ENCODE results near the gene NFATC4. TPM values are rescaled to one million over a fixed set of nuclear protein-coding genes. Genes with fewer than 3 reads are reported as not detected.
A peak's percentile ranks its signal among the peaks of the same experiment; 100 is the strongest.

Gene NFATC4
- total RNA-seq, 2 experiments from 2014 or later, result 0.54 to 1.1 TPM

- H3K9me3 Mint-ChIP-seq, result no peaks in the 10 kb centered on the region
- H3K27ac Mint-ChIP-seq, result no peak overlapping the region
- peaks cover 4% of the 10 kb centered on the region for H3K4me1 Mint-ChIP-seq
- peaks cover 14% of the 10 kb centered on the region for H3K27me3 Mint-ChIP-seq
- no peak for DNase-seq
- no peaks in the 10 kb centered on the region for H3K36me3 Mint-ChIP-seq
- no peak overlapping the region for H3K4me3 Mint-ChIP-seq
Measured at GRCh38 chr14:24399999-24400718, 32.2 kb downstream of the NFATC4 start.

GRCh38 chr14:24401810-24402702, 34.1 kb downstream of the NFATC4 start:
- H3K9me3 Mint-ChIP-seq, result no peaks in the 10 kb centered on the region
- DNase-seq, result no peak
- no peaks in the 10 kb centered on the region for H3K36me3 Mint-ChIP-seq
- H3K4me1 Mint-ChIP-seq, result peaks cover 4% of the 10 kb centered on the region
- H3K27me3 Mint-ChIP-seq, result peaks cover 22% of the 10 kb centered on the region
- no peak overlapping the region for H3K4me3 Mint-ChIP-seq
- H3K27ac Mint-ChIP-seq, result no peak overlapping the region

- DNase-seq, result no peak
- H3K27me3 Mint-ChIP-seq, result peaks cover 22% of the 10 kb centered on the region
Measured at GRCh38 chr14:24403294-24403998, 35.5 kb downstream of the NFATC4 start.

DNA sequence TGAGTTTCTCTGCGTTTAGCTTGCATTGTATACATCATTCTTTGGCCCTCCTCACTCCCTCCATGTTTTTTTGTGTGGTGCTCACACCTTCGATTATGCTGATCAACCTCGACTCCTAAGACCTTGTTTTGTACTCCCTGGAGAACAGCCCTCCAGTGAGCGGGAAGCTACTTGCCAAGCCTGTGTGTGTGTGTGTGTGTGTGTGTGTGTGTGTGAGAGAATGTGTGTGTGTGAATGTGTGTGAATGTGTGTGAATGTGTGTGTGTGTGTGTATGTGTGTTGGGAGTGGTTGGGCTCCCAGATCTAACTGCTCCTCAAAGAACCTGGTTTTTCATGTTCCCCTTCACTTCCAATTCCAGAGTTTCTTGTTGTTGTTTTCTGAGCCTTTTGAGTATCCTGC, 36.8 kb downstream of the NFATC4 start:
- Mint-ChIP-seq H3K4me1 (no peaks in the 10 kb centered on the region), H3K9me3 (no peaks in the 10 kb centered on the region), H3K36me3 (no peaks in the 10 kb centered on the region), H3K4me3 (no peak overlapping the region), H3K27me3 (peaks cover 16% of the 10 kb centered on the region), H3K27ac (no peak overlapping the region)
- no peak for DNase-seq

More at GRCh38 chr14:24403294-24403998, 35.5 kb downstream of the NFATC4 start:
- H3K4me1 Mint-ChIP-seq, result peaks cover 4% of the 10 kb centered on the region
- no peak overlapping the region for H3K4me3 Mint-ChIP-seq
- H3K27ac Mint-ChIP-seq, result no peak overlapping the region
- no peaks in the 10 kb centered on the region for H3K36me3 Mint-ChIP-seq
- H3K9me3 Mint-ChIP-seq, result no peaks in the 10 kb centered on the region

DNA sequence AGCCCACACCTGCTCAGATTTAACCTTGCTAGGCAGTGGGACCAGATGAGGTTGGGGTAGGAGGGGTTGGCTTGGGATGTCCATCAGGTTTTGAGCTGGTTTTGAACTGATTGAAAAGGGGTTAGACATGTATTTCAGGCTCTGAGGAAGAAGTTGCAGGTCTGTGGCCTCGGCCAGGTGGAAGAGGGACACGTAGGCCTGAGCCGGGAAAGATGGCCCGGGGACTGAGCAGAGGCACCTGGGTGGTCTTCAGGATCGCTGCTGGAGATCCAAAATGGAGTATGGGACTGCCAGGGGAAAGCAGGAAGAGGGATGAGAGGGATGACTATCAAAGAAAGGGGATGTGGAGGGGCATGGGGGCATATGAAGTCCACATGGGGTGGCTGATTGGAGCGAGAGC, 38.4 kb downstream of the NFATC4 start:
- Mint-ChIP-seq H3K4me1 (no peaks in the 10 kb centered on the region), H3K36me3 (no peaks in the 10 kb centered on the region), H3K4me3 (no peak overlapping the region), H3K9me3 (no peaks in the 10 kb centered on the region), H3K27ac (no peak overlapping the region), H3K27me3 (peaks cover 16% of the 10 kb centered on the region)
- no peak for DNase-seq

DNA sequence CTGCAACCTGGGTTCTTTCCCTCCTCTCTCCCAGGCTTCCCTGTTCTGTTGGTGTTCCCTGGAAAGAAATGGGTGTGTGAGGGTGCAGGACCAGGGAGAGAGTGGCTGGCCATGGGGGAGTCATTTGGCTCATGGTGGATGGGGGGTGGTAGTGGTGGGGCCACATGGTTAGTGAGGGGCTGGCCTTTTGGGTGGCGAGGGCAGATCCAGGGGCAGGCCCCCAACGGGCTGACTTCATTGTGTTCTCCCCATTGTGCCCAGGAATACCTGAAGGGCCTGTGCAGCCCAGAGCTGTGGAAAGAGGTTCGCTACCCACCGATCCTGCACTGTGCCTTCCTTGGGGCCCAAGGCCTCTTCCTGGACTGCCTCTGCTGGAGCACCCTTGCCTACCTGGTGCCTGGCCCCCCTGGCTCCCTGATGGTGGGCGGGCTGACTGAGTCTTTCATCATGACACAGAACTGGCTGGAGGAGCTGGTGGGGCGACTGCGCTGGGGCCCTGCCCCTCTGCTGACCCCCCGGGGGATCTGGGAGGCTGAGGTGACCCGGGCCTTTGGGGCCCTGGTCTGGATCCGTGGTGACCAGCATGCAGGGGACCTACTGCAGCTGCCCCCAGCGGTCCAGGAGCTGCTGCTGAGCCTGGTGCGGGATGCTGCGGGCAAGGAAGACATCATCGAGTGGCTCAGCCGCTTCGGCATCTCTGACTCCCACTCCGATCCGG, 39.8 kb downstream of the NFATC4 start:
- Mint-ChIP-seq H3K4me1 (no peaks in the 10 kb centered on the region), H3K27me3 (peaks cover 16% of the 10 kb centered on the region), H3K36me3 (no peaks in the 10 kb centered on the region), H3K4me3 (no peak overlapping the region), H3K9me3 (no peaks in the 10 kb centered on the region), H3K27ac (no peak overlapping the region)
- no peak for DNase-seq

GRCh38 chr14:24408764-24409163, 40.8 kb downstream of the NFATC4 start:
- Mint-ChIP-seq H3K36me3 (no peaks in the 10 kb centered on the region), H3K27me3 (peaks cover 13% of the 10 kb centered on the region), H3K9me3 (no peaks in the 10 kb centered on the region), H3K27ac (no peak overlapping the region), H3K4me1 (no peaks in the 10 kb centered on the region), H3K4me3 (no peak overlapping the region)
- DNase-seq, result no peak

- no peaks in the 10 kb centered on the region for H3K9me3 Mint-ChIP-seq
- H3K4me1 Mint-ChIP-seq, result no peaks in the 10 kb centered on the region
- H3K27ac Mint-ChIP-seq, result no peak overlapping the region
- no peak overlapping the region for H3K4me3 Mint-ChIP-seq
- no peaks in the 10 kb centered on the region for H3K36me3 Mint-ChIP-seq
- peaks cover 8% of the 10 kb centered on the region for H3K27me3 Mint-ChIP-seq
- no peak for DNase-seq
Measured at GRCh38 chr14:24409192-24409591, 41.2 kb downstream of the NFATC4 start.

DNA sequence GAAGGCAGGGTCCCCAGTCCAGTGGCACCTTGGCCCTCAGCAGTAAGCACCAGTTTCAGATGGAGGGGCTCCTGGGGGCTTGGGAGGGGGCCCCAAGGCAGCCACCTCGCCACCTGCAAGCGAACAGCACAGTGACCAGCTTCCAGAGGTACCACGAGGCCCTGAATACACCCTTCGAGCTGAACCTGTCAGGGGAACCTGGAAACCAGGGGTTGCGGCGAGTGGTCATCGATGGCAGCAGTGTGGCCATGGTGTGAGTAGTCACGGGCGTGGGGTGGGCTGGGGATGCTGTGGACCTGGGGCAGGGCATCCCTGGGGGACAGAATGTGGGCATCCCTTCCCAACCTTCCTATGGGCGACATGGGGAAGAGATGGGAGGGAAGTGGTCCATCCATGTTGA, 42.0 kb downstream of the NFATC4 start:
- Mint-ChIP-seq H3K9me3 (no peaks in the 10 kb centered on the region), H3K36me3 (no peaks in the 10 kb centered on the region), H3K27ac (no peak overlapping the region), H3K4me3 (no peak overlapping the region), H3K4me1 (no peaks in the 10 kb centered on the region), H3K27me3 (peaks cover 7% of the 10 kb centered on the region)
- DNase-seq, result no peak

- Mint-ChIP-seq H3K4me1 (no peaks in the 10 kb centered on the region), H3K9me3 (no peaks in the 10 kb centered on the region), H3K4me3 (no peak overlapping the region), H3K27me3 (peaks cover 3% of the 10 kb centered on the region), H3K27ac (no peak overlapping the region), H3K36me3 (no peaks in the 10 kb centered on the region)
- DNase-seq, result peak; percentile 33
Measured at GRCh38 chr14:24411443-24412389, 43.7 kb downstream of the NFATC4 start.

DNA sequence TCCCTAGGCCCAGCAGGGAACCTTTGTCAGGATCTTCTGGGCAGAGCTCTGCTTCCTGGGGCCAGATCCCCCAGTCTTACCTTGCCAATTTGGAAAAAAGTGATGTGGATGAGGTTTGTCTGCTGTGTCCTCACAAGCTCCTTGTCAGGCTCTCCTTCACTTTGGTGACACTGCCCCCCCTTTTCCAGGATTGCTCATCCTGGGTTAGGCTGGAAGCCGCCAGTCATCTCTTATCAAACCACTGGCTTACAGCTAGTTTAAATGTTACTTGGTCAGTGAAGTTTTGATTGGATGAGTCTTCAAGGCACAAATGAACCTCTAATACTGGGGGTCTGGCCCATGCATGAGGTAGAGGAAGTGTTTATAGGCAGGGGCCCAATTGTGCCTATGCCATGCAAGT, 46.1 kb downstream of the NFATC4 start:
- no peaks in the 10 kb centered on the region for H3K27me3 Mint-ChIP-seq
- H3K9me3 Mint-ChIP-seq, result no peaks in the 10 kb centered on the region
- no peak for DNase-seq
- no peak overlapping the region for H3K4me3 Mint-ChIP-seq
- H3K27ac Mint-ChIP-seq, result no peak overlapping the region
- no peaks in the 10 kb centered on the region for H3K36me3 Mint-ChIP-seq
- H3K4me1 Mint-ChIP-seq, result no peaks in the 10 kb centered on the region

DNA sequence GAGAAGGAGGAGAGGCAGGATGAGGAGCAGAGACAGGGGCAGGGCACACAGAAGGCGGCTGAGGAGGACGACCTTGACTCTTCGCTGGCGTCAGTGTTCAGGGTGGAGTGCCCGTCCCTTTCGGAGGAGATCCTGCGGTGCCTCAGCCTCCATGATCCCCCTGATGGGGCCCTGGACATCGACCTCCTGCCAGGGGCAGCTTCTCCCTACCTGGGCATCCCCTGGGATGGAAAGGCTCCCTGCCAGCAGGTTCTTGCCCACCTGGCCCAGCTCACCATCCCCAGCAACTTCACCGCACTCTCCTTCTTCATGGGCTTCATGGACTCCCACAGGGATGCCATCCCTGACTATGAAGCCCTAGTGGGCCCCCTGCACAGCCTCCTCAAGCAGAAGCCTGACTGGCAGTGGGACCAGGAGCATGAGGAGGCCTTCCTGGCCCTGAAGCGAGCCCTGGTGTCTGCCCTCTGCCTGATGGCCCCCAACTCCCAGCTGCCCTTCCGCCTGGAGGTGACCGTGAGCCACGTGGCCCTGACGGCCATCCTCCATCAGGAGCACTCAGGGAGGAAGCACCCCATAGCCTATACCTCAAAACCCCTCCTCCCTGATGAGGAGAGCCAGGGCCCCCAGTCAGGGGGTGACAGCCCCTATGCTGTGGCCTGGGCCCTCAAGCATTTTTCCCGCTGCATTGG, 46.9 kb downstream of the NFATC4 start:
- H3K4me1 Mint-ChIP-seq, result no peaks in the 10 kb centered on the region
- no peak overlapping the region for H3K4me3 Mint-ChIP-seq
- H3K27me3 Mint-ChIP-seq, result no peaks in the 10 kb centered on the region
- no peaks in the 10 kb centered on the region for H3K36me3 Mint-ChIP-seq
- DNase-seq, result no peak
- H3K27ac Mint-ChIP-seq, result no peak overlapping the region
- H3K9me3 Mint-ChIP-seq, result no peaks in the 10 kb centered on the region

DNA sequence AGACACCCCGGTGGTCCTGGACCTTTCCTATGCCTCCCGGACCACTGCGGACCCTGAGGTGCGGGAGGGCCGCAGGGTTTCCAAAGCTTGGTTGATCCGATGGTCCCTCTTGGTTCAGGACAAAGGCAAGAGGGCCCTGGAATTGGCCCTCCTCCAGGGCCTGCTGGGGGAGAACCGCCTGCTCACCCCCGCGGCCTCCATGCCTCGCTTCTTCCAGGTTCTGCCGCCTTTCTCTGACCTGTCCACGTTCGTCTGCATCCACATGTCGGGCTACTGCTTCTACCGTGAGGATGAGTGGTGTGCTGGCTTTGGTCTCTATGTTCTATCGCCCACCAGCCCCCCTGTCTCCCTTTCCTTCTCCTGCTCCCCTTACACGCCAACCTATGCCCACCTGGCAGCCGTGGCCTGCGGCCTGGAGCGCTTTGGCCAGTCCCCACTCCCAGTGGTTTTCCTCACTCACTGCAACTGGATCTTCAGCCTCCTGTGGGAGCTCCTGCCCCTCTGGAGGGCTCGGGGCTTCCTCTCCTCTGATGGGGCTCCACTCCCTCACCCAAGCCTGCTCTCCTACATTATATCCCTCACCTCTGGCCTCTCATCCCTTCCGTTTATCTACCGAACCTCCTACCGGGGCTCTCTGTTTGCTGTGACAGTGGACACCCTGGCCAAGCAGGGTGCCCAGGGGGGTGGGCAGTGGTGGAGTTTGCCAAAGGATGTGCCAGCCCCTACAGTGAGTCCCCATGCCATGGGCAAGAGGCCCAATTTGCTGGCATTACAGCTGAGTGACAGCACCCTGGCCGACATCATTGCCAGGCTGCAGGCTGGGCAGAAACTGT, 47.7 kb downstream of the NFATC4 start:
- Mint-ChIP-seq H3K27ac (no peak overlapping the region), H3K4me3 (no peak overlapping the region), H3K36me3 (no peaks in the 10 kb centered on the region), H3K9me3 (no peaks in the 10 kb centered on the region), H3K27me3 (no peaks in the 10 kb centered on the region), H3K4me1 (no peaks in the 10 kb centered on the region)
- no peak for DNase-seq
